Body of pancreas (tissue), 4 donors: ENCODE data around the gene CPB1.

Experiments
- POLR2A ChIP-seq, 3 donors: fragments of 450-650 bp; IDR thresholded peaks; one replicate each; pipeline ENCODE4 v1.6.1; 2016; ENCODE audit warnings: antibody characterized with exemption in 3 of 3, mild to moderate bottlenecking in 2 of 3
- TF ChIP-seq, protein P1 (sequence below), 7 experiments: fragments of 450-650 bp in 4 of 7; fragments of 200-600 bp in 3 of 7; sonication (generic) in 3 of 7; IDR thresholded peaks; one replicate each; pipeline ENCODE4 v1.5.1; 2016 to 2019; ENCODE audit warnings: antibody characterized with exemption in 7 of 7

DNA sequence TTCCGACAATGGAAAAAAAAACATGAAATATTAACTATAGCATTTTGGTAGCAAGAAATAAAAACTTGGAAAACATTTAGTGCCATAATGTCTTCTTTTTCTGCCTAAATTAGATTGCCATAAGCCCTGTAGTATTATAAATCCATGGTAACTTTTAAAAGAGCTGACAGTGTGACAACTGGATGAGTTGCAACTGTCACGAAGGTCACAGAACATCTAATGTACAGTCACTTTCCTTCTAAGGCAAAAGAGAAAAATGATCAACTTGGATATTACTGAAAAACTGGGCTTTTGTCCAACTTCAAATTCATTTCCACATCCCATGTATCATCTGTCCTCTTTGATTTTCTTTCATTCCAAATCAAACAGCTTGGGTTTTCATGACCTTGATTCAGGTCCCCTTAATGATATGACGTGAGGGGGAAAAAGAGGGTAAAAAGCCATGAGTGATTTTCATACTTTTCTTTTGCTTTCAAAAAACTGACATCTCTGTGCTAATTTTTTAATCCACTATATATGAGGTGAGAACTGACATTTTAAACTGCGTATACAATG is 602 bp downstream of the CPB1 start:
- TF ChIP-seq, protein P1, sequence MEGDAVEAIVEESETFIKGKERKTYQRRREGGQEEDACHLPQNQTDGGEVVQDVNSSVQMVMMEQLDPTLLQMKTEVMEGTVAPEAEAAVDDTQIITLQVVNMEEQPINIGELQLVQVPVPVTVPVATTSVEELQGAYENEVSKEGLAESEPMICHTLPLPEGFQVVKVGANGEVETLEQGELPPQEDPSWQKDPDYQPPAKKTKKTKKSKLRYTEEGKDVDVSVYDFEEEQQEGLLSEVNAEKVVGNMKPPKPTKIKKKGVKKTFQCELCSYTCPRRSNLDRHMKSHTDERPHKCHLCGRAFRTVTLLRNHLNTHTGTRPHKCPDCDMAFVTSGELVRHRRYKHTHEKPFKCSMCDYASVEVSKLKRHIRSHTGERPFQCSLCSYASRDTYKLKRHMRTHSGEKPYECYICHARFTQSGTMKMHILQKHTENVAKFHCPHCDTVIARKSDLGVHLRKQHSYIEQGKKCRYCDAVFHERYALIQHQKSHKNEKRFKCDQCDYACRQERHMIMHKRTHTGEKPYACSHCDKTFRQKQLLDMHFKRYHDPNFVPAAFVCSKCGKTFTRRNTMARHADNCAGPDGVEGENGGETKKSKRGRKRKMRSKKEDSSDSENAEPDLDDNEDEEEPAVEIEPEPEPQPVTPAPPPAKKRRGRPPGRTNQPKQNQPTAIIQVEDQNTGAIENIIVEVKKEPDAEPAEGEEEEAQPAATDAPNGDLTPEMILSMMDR (IDR thresholded peaks at IDR 0.05) = no peak
- no peak for TF ChIP-seq POLR2A (IDR thresholded peaks at IDR 0.05)
